KBM-7 (cell line): Measurements from ENCODE around the gene NDRG3.

Experiments
- DNase-seq: peaks from one replicate; pipeline ENCODE4 v3.0.0-alpha.2; 2015
- in situ Hi-C: fragments of 300-500 bp; cut with MboI; formaldehyde crosslinking; loops from 2 replicates; pipeline ENCODE4 v1.14.3; 2020; ENCODE audit warnings: low sequenced_read_pairs, low pct_unique_long_range_greater_than_20kb, mixed read lengths

The NDRG3 gene

GRCh38 chr20:36768768-36769430 is 23.0 kb upstream of the NDRG3 start:
- in situ Hi-C loops = no loop called here
- no peak for DNase-seq

- in situ Hi-C loops = no loop called here
- DNase-seq = no peak
These were observed 15.2 kb upstream of the NDRG3 start for GRCh38 chr20:36761125-36761524.

GRCh38 chr20:36760647-36761046 is 14.8 kb upstream of the NDRG3 start:
- no peak for DNase-seq
- in situ Hi-C loops = no loop called here

- in situ Hi-C loops = no loop called here
These were observed 12.4 kb upstream of the NDRG3 start for GRCh38 chr20:36758276-36758675.

GRCh38 chr20:36756496-36756895 is 10.6 kb upstream of the NDRG3 start:
- DNase-seq = no peak
- in situ Hi-C loops = no loop called here

More at GRCh38 chr20:36758276-36758675, 12.4 kb upstream of the NDRG3 start:
- DNase-seq = no peak

- in situ Hi-C loops = no loop called here
- DNase-seq = peak; percentile 70
These were observed 8.8 kb upstream of the NDRG3 start for GRCh38 chr20:36754656-36755222.

GRCh38 chr20:36752582-36752981 is 6.7 kb upstream of the NDRG3 start:
- in situ Hi-C loops = no loop called here

GRCh38 chr20:36745234-36745926 is 510 bp downstream of the NDRG3 start:
- DNase-seq = peak; percentile 31
- in situ Hi-C loops = no loop called here

More at GRCh38 chr20:36752582-36752981, 6.7 kb upstream of the NDRG3 start:
- no peak for DNase-seq

GRCh38 chr20:36744764-36745191 is 1.1 kb downstream of the NDRG3 start:
- in situ Hi-C loops = no loop called here
- no peak for DNase-seq

- in situ Hi-C loops = no loop called here
- no peak for DNase-seq
These were observed 1.6 kb downstream of the NDRG3 start for GRCh38 chr20:36744243-36744642.

- no peak for DNase-seq
- in situ Hi-C loops = no loop called here
These were observed 3.3 kb downstream of the NDRG3 start for GRCh38 chr20:36742558-36742957.

GRCh38 chr20:36741072-36741471 is 4.8 kb downstream of the NDRG3 start:
- DNase-seq = no peak
- in situ Hi-C loops = no loop called here

GRCh38 chr20:36737183-36737499 is 8.7 kb downstream of the NDRG3 start:
- in situ Hi-C loops = no loop called here
- DNase-seq = no peak

GRCh38 chr20:36736451-36737182 is 9.3 kb downstream of the NDRG3 start:
- in situ Hi-C loops = no loop called here
- peak; percentile 40 for DNase-seq

GRCh38 chr20:36732456-36732855 is 13.4 kb downstream of the NDRG3 start:
- in situ Hi-C loops = no loop called here

GRCh38 chr20:36728986-36729385 is 16.9 kb downstream of the NDRG3 start:
- DNase-seq = peak; percentile 57
- in situ Hi-C loops = no loop called here

More at GRCh38 chr20:36732456-36732855, 13.4 kb downstream of the NDRG3 start:
- no peak for DNase-seq

GRCh38 chr20:36726168-36726567 is 19.7 kb downstream of the NDRG3 start:
- in situ Hi-C loops = no loop called here
- DNase-seq = no peak

- in situ Hi-C loops = no loop called here
- DNase-seq = no peak
These were observed 25.4 kb downstream of the NDRG3 start for GRCh38 chr20:36720510-36720909.

- in situ Hi-C loops = no loop called here
- peak; percentile 43 for DNase-seq
These were observed 28.2 kb downstream of the NDRG3 start for GRCh38 chr20:36717657-36718056.

- in situ Hi-C loops = no loop called here
- no peak for DNase-seq
These were observed 28.9 kb downstream of the NDRG3 start for GRCh38 chr20:36717021-36717420.
